WTC11 (cell line): ENCODE results near the gene NLN. TPM values are rescaled to one million over a fixed set of nuclear protein-coding genes. Genes with fewer than 3 reads are reported as not detected.

ENCODE experiments used
- ATAC-seq: fragments of 200-7000 bp; cut with Tn5 transposase; 2 replicates; pipeline ENCODE4 v1.10.0; 2021; ENCODE audit warnings: mild to moderate bottlenecking, moderate library complexity
- CTCF ChIA-PET: fragments of 300-600 bp; sonication (Branson Sonifier 250); formaldehyde crosslinking; loops from one replicate; lab custom pipeline; 2021; ENCODE audit warnings: antibody characterized with exemption; lab: Charles Lee
- POLR2A ChIA-PET: fragments of 350-600 bp; sonication (Branson Sonifier 250); formaldehyde crosslinking; loops from one replicate; lab custom pipeline; 2021; ENCODE audit warnings: antibody characterized with exemption; lab: Charles Lee
- DNase-seq: peaks from one replicate; pipeline ENCODE4 v3.0.0; 2021; ENCODE audit warnings: low spot score
- H3K27ac Mint-ChIP-seq: 2 replicates; pipeline ENCODE4 v1.8.0; 2021; ENCODE audit warnings: mixed read lengths
- H3K27me3 Mint-ChIP-seq: 2 replicates; pipeline ENCODE4 v1.8.0; 2021; ENCODE audit warnings: low read depth, mild to moderate bottlenecking, moderate library complexity, mixed read lengths
- H3K36me3 Mint-ChIP-seq: 2 replicates; pipeline ENCODE4 v1.8.0; 2021; ENCODE audit warnings: mixed read lengths
- H3K4me1 Mint-ChIP-seq: 2 replicates; pipeline ENCODE4 v1.8.0; 2022; ENCODE audit warnings: mixed read lengths
- H3K4me3 Mint-ChIP-seq: 2 replicates; pipeline ENCODE4 v1.8.0; 2021; ENCODE audit warnings: mild to moderate bottlenecking, moderate library complexity, mixed read lengths
- H3K9me3 Mint-ChIP-seq: 2 replicates; pipeline ENCODE4 v1.8.0; 2021; ENCODE audit warnings: mixed read lengths
- ATF3 ChIP-seq: sonication (generic); formaldehyde crosslinking; conservative IDR thresholded peaks from 2 replicates; pipeline ENCODE4 v1.8.1; 2022; ENCODE audit warnings: mild to moderate bottlenecking, missing genetic modification reagents
- CBFB ChIP-seq: sonication (generic); formaldehyde crosslinking; IDR thresholded peaks from 2 replicates; pipeline ENCODE4 v1.8.1; 2022; ENCODE audit warnings: mild to moderate bottlenecking, low read depth, missing genetic modification reagents
- CDX4 ChIP-seq: fragments of 250-450 bp; sonication (Bioruptor Pico); IDR thresholded peaks from 2 replicates; pipeline ENCODE4 v1.9.0; 2021; ENCODE audit warnings: moderate library complexity, mild to moderate bottlenecking, inconsistent platforms, borderline replicate concordance
- CREM ChIP-seq: sonication (generic); formaldehyde crosslinking; IDR thresholded peaks from 2 replicates; pipeline ENCODE4 v1.8.1; 2022; ENCODE audit warnings: mild to moderate bottlenecking, missing genetic modification reagents, moderate library complexity
- JAZF1 ChIP-seq: fragments of 250-450 bp; sonication (Bioruptor Pico); IDR thresholded peaks from 2 replicates; pipeline ENCODE4 v1.9.0; 2021; ENCODE audit warnings: moderate library complexity, mild to moderate bottlenecking, inconsistent platforms
- JUN ChIP-seq: sonication (generic); formaldehyde crosslinking; IDR thresholded peaks from 2 replicates; pipeline ENCODE4 v1.8.0; 2023; ENCODE audit warnings: mild to moderate bottlenecking, missing genetic modification reagents
- MYBL2 ChIP-seq: sonication (generic); formaldehyde crosslinking; IDR thresholded peaks from 2 replicates; pipeline ENCODE4 v1.8.1; 2023; ENCODE audit warnings: mild to moderate bottlenecking, moderate library complexity, missing genetic modification reagents
- PREB ChIP-seq: sonication (generic); formaldehyde crosslinking; IDR thresholded peaks from 2 replicates; pipeline ENCODE4 v1.8.1; 2022; ENCODE audit warnings: mild to moderate bottlenecking, missing genetic modification reagents, moderate library complexity, borderline replicate concordance
- STAT6 ChIP-seq: sonication (generic); formaldehyde crosslinking; conservative IDR thresholded peaks from 2 replicates; pipeline ENCODE4 v1.8.1; 2023; ENCODE audit warnings: mild to moderate bottlenecking, low read depth, missing genetic modification reagents, moderate library complexity
- TEAD1 ChIP-seq: sonication (generic); formaldehyde crosslinking; IDR thresholded peaks from 2 replicates; pipeline ENCODE4 v1.8.0; 2022; ENCODE audit warnings: mild to moderate bottlenecking, missing genetic modification reagents
- ZMAT4 ChIP-seq: fragments of 250-450 bp; sonication (Bioruptor Pico); IDR thresholded peaks from 2 replicates; pipeline ENCODE4 v1.9.0; 2021; ENCODE audit warnings: mild to moderate bottlenecking
- ZNF396 ChIP-seq: fragments of 250-450 bp; sonication (Bioruptor Pico); IDR thresholded peaks from 2 replicates; pipeline ENCODE4 v1.8.0; 2021; ENCODE audit warnings: mild to moderate bottlenecking, moderate library complexity, borderline replicate concordance
- ZNF416 ChIP-seq: fragments of 250-450 bp; sonication (Bioruptor Pico); IDR thresholded peaks from 2 replicates; pipeline ENCODE4 v1.9.0; 2021; ENCODE audit warnings: mild to moderate bottlenecking, inconsistent platforms
- ZNF425 ChIP-seq: fragments of 250-450 bp; sonication (Bioruptor Pico); conservative IDR thresholded peaks from 2 replicates; pipeline ENCODE4 v1.9.0; 2021; ENCODE audit warnings: mild to moderate bottlenecking
- ZNF512 ChIP-seq: sonication (generic); formaldehyde crosslinking; IDR thresholded peaks from 2 replicates; pipeline ENCODE4 v1.8.1; 2022; ENCODE audit warnings: missing genetic modification reagents, borderline replicate concordance
- total RNA-seq: library from RNA; stranded (reverse); gene quantifications from 3 replicates; pipeline ENCODE4 v1.2.3, GENCODE V29; 2021

The NLN gene
- total RNA-seq, 1 experiment from 2014 or later: 163 TPM

GRCh38 chr5:65762234-65762633 lies 40.2 kb downstream of the NLN start (continued):
- TF ChIP-seq ZNF425 (CRISPR knock-in tag) (no peak), ATF3 (no peak), ZMAT4 (no peak), CBFB (CRISPR knock-in tag) (no peak), CREM (no peak), JAZF1 (CRISPR knock-in tag) (no peak), MYBL2 (no peak), CDX4 (CRISPR knock-in tag) (no peak)

- Mint-ChIP-seq H3K36me3 (peaks cover 47% of the 10 kb centered on the region), H3K9me3 (peaks cover 15% of the 10 kb centered on the region), H3K27me3 (no peaks in the 10 kb centered on the region), H3K27ac (no peak overlapping the region), H3K4me3 (no peak overlapping the region), H3K4me1 (peaks cover 18% of the 10 kb centered on the region)
- DNase-seq: no peak
- no peak for ATAC-seq
- CTCF ChIA-PET: no interaction called here
- TF ChIP-seq PREB (no peak), JUN (CRISPR knock-in tag) (no peak), ZNF396 (CRISPR knock-in tag) (no peak), ZNF512 (no peak), TEAD1 (CRISPR knock-in tag) (no peak), ZNF416 (CRISPR knock-in tag) (no peak), STAT6 (CRISPR knock-in tag) (no peak), JAZF1 (CRISPR knock-in tag) (no peak), CDX4 (CRISPR knock-in tag) (no peak)
- POLR2A ChIA-PET: no interaction called here
These were observed 43.6 kb downstream of the NLN start for GRCh38 chr5:65765582-65765981.
